M059J (cell line): Measurements from ENCODE around the gene SPATA7. TPM values are rescaled to one million over a fixed set of nuclear protein-coding genes. Genes with fewer than 3 reads are reported as not detected.

Source experiments
- DNase-seq: peaks from one replicate; pipeline ENCODE4 v3.0.0-alpha.2; 2012; ENCODE audit warnings: low read depth
- total RNA-seq: library from RNA; depleted of rRNA; stranded (reverse); fragments of >200 nt; shearing (Covaris generic); gene quantifications from 2 replicates; pipeline ENCODE4 v1.2.3, GENCODE V29; 2014; rRNA removed

SPATA7 gene
- total RNA-seq, 1 experiment from 2014 or later, result 8.1 TPM

DNA sequence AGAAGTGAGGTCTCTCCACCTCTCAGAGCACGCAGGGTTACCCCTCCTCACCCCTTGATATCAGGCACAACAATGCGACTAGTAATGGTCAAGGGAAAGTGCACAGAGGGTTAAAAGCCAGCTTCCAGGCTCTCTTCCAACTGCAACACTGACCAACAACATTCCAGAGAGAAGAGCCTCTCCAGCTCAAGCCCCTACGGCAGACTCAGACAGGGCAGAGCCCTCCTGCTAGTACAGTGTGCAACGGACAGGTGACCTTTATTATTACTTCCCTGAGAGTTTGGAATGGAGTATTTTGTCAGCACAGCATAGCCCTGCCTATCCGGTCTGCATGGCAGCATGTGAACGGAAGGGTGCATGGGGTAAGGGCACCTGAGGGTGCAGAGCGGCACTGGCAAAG is 96.3 kb downstream of the SPATA7 start:
- DNase-seq, result no peak

DNA sequence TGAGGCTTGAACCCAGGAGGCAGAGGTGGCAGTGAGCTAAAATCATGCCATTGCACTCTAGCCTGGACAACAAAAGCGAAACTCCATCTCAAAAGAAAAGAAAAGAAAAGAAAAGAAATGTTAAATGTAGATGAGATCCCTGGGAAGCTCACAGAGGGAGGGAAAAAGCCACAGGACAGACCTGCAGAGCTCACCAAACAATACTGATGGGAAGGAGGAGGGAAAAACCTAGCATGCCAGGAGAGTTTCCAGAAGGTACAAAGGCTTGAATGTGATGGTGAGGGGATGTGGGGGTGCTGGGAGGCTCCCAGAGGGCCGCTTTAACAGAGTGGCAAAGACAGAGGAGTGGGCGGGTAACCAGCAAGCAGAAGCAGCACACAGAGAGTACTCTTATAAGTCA is 97.1 kb downstream of the SPATA7 start:
- no peak for DNase-seq

Other genes starting within 250 kb of the SPATA7 start
- gene KCNK10, start 62.4 kb upstream of the SPATA7 start, total RNA-seq, result not detected in 2 replicates
- 3.7 and 6.2 TPM in 2 replicates for gene PTPN21, start 169.3 kb downstream of the SPATA7 start, total RNA-seq
- 46.8 and 58.7 TPM in 2 replicates for gene ZC3H14, start 177.4 kb downstream of the SPATA7 start, total RNA-seq